ENCODE data around the gene TDRD10.

- TF ChIP-seq ELF4 (IDR thresholded peaks at IDR 0.05) (no peak), PKNOX1 (IDR thresholded peaks at IDR 0.05) (no peak)
Measured at GRCh38 chr1:154524881-154525280, 22.9 kb downstream of the TDRD10 start.

Data from HEK293T (cell line).